ENCODE data around the gene LMTK3. TPM values are rescaled to one million over a fixed set of nuclear protein-coding genes. Genes with fewer than 3 reads are reported as not detected.
A peak's percentile ranks its signal among the peaks of the same experiment; 100 is the strongest.

Gene LMTK3
- total and polyA plus RNA-seq, 2 of the 13 experiments (the other 11 are each of a cell fraction or from before 2014, with no cell fraction given) = 0.18 to 0.29 TPM

GRCh38 chr19:48548253-48548911, 36.7 kb upstream of the LMTK3 start:
- POLR2A ChIA-PET = no interaction called here
- no peak overlapping the region for H3K4me3 ChIP-seq (replicated peaks in 1 of 3; ENCODE audit: insufficient read depth in 1 of 3, low read depth in 2 of 3, low read length in 3 of 3)
- in situ Hi-C loops (cut with HindIII; ENCODE audit: extremely low pct_ligation_motif_present, low pct_unique_long_range_greater_than_20kb) (no loop called here), intact Hi-C loops (cut with micrococcal nuclease; ENCODE audit: unreplicated experiment) (no loop called here)
- ATAC-seq (no peak), DNase-seq (ENCODE audit: low spot score) (no peak), FAIRE-seq (no peak)
- H3K9ac ChIP-seq (ENCODE audit: insufficient read depth, low read depth, low read length) = no peak overlapping the region
- no peak overlapping the region for H3K27ac ChIP-seq (ENCODE audit: extremely low read length, insufficient read depth, low read length)
- BruUV-seq (replicated peaks) = no TSS peak
- H3K4me2 ChIP-seq (ENCODE audit: low read depth, low read length) = no peak overlapping the region
- peaks cover 50% of the 10 kb centered on the region for H3K4me1 ChIP-seq (ENCODE audit: insufficient read depth, low read length)
- WGBS (ENCODE audit: low lambda C conversion rate) = 0% methylated on average over 1 of the region's 1 CpG
- CTCF ChIA-PET (ENCODE audit: low intra/inter-chr PET ratio, low total read pairs) = no interaction called here
- no peak for TF ChIP-seq CHCHD3 (CRISPR knock-in tag; IDR thresholded peaks at IDR 0.05)
- peak; percentile 29 for TF ChIP-seq ZNF282 (IDR thresholded peaks at IDR 0.05; ENCODE audit: partially characterized antibody)
- no peak for TF ChIP-seq ZNF263 (CRISPR knock-in tag; IDR thresholded peaks at IDR 0.05)
- peak; percentile 32 for TF ChIP-seq PHB2 (IDR thresholded peaks at IDR 0.05; ENCODE audit: partially characterized antibody)
- TF ChIP-seq NR2C2 (CRISPR knock-in tag; IDR thresholded peaks at IDR 0.05; ENCODE audit: borderline replicate concordance) = no peak
- TF ChIP-seq IKZF1 (IDR thresholded peaks at IDR 0.05) = 0 out of 2 replicates have a peak, but pooled peaks have one; percentile 19
- TF ChIP-seq RAD51 (IDR thresholded peaks at IDR 0.05; ENCODE audit: borderline replicate concordance) = peak; percentile 23; the same call in 1 of the 2 replicates
- peak; percentile 78; the same call in 1 of the 2 replicates for TF ChIP-seq NBN (conservative IDR thresholded peaks at IDR 0.05)
- TF ChIP-seq SOX6 (IDR thresholded peaks at IDR 0.05) = peak; percentile 67; the same call in 1 of the 2 replicates
- TF ChIP-seq SOX6 (CRISPR knock-in tag; IDR thresholded peaks at IDR 0.05) = no peak
- peak; percentile 86; the same call in 1 of the 2 replicates for TF ChIP-seq PLRG1 (conservative IDR thresholded peaks at IDR 0.05)
- peaks cover 0 to 17% of the 10 kb centered on the region in 2 experiments; a peak in 2 of 5 replicates for H3K27me3 ChIP-seq (ENCODE audit: control insufficient read depth in 1 of 2, insufficient read depth in 2 of 2, low read length in 2 of 2)
- no peak overlapping the region for H2AFZ ChIP-seq (ENCODE audit: low read length)
- H3K36me3 ChIP-seq (replicated peaks in 1 of 2; ENCODE audit: control insufficient read depth in 1 of 2, insufficient read depth in 2 of 2, low read length in 2 of 2) = no peaks in the 10 kb centered on the region
- no peaks in the 10 kb centered on the region for H3K9me3 ChIP-seq (ENCODE audit: low read length)
- no peaks in the 10 kb centered on the region for H4K20me1 ChIP-seq (ENCODE audit: insufficient read depth, low read length)
- no peaks in the 10 kb centered on the region for H3K79me2 ChIP-seq (ENCODE audit: insufficient read depth, low read length)

GRCh38 chr19:48547722-48548121, 36.1 kb upstream of the LMTK3 start:
- no peak overlapping the region for H3K4me2 ChIP-seq (ENCODE audit: low read depth, low read length)
- in situ Hi-C loops (cut with HindIII; ENCODE audit: extremely low pct_ligation_motif_present, low pct_unique_long_range_greater_than_20kb) (no loop called here), intact Hi-C loops (cut with micrococcal nuclease; ENCODE audit: unreplicated experiment) (no loop called here)
- H3K79me2 ChIP-seq (ENCODE audit: insufficient read depth, low read length) = no peaks in the 10 kb centered on the region
- peaks cover 0 to 17% of the 10 kb centered on the region in 2 experiments; a peak in 2 of 5 replicates for H3K27me3 ChIP-seq (ENCODE audit: control insufficient read depth in 1 of 2, insufficient read depth in 2 of 2, low read length in 2 of 2)
- FAIRE-seq (no peak), DNase-seq (ENCODE audit: low spot score) (no peak), ATAC-seq (no peak)
- H3K4me1 ChIP-seq (ENCODE audit: insufficient read depth, low read length) = peaks cover 46% of the 10 kb centered on the region
- TF ChIP-seq AFF4 (CRISPR knock-in tag; IDR thresholded peaks at IDR 0.05) (no peak), ZNF432 (CRISPR knock-in tag; IDR thresholded peaks at IDR 0.05; ENCODE audit: borderline replicate concordance) (no peak), KDM1A (CRISPR knock-in tag; IDR thresholded peaks at IDR 0.05) (no peak), KAT8 (CRISPR knock-in tag; IDR thresholded peaks at IDR 0.05) (no peak)
- no peak overlapping the region for H3K4me3 ChIP-seq (replicated peaks in 1 of 3; ENCODE audit: insufficient read depth in 1 of 3, low read depth in 2 of 3, low read length in 3 of 3)
- H3K36me3 ChIP-seq (replicated peaks in 1 of 2; ENCODE audit: control insufficient read depth in 1 of 2, insufficient read depth in 2 of 2, low read length in 2 of 2) = no peaks in the 10 kb centered on the region
- POLR2A ChIA-PET = no interaction called here
- H3K9me3 ChIP-seq (ENCODE audit: low read length) = no peaks in the 10 kb centered on the region
- no peak overlapping the region for H3K9ac ChIP-seq (ENCODE audit: insufficient read depth, low read depth, low read length)
- H4K20me1 ChIP-seq (ENCODE audit: insufficient read depth, low read length) = no peaks in the 10 kb centered on the region
- 12% methylated on average over 1 of the region's 1 CpG for WGBS (ENCODE audit: low lambda C conversion rate)
- H3K27ac ChIP-seq (ENCODE audit: extremely low read length, insufficient read depth, low read length) = no peak overlapping the region
- CTCF ChIA-PET (ENCODE audit: low intra/inter-chr PET ratio, low total read pairs) = interaction anchor here (0.6 kb wide), 1 partner anchor 10 kb away, joined by 3 read pairs; no protein-coding TSS in a partner anchor
- BruUV-seq (replicated peaks) = no TSS peak
- H2AFZ ChIP-seq (ENCODE audit: low read length) = no peak overlapping the region

Data from HepG2 (cell line).